Peyer's patch (tissue), 4 donors: ENCODE results near the gene TMEM106C.

Source experiments
- POLR2A ChIP-seq, 2 donors: fragments of 450-650 bp; IDR thresholded peaks; one replicate each; pipeline ENCODE4 v1.5.1; 2017; ENCODE audit warnings: antibody characterized with exemption in 2 of 2, mild to moderate bottlenecking in 2 of 2, moderate library complexity in 2 of 2
- TF ChIP-seq, protein P1 (sequence below), 6 experiments: fragments of 450-650 bp in 4 of 6; fragments of 200-600 bp in 2 of 6; sonication (generic) in 1 of 6; IDR thresholded peaks; one replicate each; pipeline ENCODE4 v1.5.1; 2017 to 2019; ENCODE audit warnings: antibody characterized with exemption in 6 of 6, mild to moderate bottlenecking in 3 of 6, moderate library complexity in 1 of 6

DNA sequence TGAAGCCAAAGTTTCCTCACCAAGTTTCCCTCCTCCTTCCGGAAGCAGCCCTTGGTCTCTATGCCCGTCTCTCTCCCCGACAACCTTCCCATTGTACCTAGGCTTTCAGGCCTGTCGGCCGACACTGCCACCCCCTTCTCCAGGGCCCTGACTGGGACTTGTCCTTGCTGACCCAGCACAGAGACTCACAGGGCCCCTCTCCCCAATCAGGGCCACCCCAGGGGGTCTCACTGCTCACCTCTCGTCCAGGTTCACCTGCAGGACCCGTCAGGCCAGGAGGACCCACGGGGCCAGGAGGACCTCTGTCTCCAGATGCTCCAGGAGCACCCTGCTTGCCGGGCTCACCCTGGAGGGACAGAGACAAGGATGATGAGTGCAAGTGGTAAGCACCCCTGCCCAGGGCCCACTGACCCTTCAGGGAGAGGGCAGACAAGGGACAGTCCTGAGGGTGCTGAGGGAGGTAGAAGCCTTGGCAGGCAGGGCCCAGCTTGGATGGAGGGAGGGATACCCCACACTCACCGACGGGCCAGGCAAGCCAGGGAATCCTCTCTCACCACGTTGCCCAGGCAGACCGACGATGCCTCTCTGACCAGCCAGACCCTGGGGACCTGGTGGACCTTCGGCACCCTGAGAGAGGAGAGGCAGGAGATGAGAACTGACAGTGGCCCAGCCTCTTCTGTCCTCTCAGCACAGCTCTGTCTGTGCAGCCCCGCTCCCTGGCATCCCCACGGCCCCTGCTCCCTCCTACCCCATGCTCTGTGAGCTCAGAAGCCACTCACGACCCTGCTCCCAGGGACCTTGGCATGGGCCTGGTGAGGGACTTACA is 14.6 kb downstream of the TMEM106C start:
- TF ChIP-seq, protein P1, sequence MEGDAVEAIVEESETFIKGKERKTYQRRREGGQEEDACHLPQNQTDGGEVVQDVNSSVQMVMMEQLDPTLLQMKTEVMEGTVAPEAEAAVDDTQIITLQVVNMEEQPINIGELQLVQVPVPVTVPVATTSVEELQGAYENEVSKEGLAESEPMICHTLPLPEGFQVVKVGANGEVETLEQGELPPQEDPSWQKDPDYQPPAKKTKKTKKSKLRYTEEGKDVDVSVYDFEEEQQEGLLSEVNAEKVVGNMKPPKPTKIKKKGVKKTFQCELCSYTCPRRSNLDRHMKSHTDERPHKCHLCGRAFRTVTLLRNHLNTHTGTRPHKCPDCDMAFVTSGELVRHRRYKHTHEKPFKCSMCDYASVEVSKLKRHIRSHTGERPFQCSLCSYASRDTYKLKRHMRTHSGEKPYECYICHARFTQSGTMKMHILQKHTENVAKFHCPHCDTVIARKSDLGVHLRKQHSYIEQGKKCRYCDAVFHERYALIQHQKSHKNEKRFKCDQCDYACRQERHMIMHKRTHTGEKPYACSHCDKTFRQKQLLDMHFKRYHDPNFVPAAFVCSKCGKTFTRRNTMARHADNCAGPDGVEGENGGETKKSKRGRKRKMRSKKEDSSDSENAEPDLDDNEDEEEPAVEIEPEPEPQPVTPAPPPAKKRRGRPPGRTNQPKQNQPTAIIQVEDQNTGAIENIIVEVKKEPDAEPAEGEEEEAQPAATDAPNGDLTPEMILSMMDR (IDR thresholded peaks at IDR 0.05), result no peak
- no peak for TF ChIP-seq POLR2A (IDR thresholded peaks at IDR 0.05)
